ENCODE data around the gene TUBB.

- TF ChIP-seq CTCF (tag by site-specific recombination; IDR thresholded peaks at IDR 0.05): 0 out of 2 replicates have a peak, but pooled peaks have one; percentile 35
- TF ChIP-seq ZBTB11 (tag by site-specific recombination; conservative IDR thresholded peaks at IDR 0.05; ENCODE audit: low read depth): no peak
- no peak for TF ChIP-seq YY1 (tag by site-specific recombination; IDR thresholded peaks at IDR 0.05)
- TF ChIP-seq REST (tag by site-specific recombination; IDR thresholded peaks at IDR 0.05): no peak
- TF ChIP-seq ZNF23 (tag by site-specific recombination; IDR thresholded peaks at IDR 0.05; ENCODE audit: borderline replicate concordance): no peak
- TF ChIP-seq ZNF335 (tag by site-specific recombination; conservative IDR thresholded peaks at IDR 0.05): no peak
- TF ChIP-seq TSHZ1 (tag by site-specific recombination; IDR thresholded peaks at IDR 0.05; ENCODE audit: borderline replicate concordance): no peak
Observed at GRCh38 chr6:30685157-30686008, 34.8 kb upstream of the TUBB start.
